HEK293 (cell line): ENCODE results near the gene GPATCH3.

Source experiments
- CTCF ChIA-PET: fragments of 350-600 bp; formaldehyde crosslinking; extraction: SDS; loops from one replicate; lab custom pipeline; 2021; ENCODE audit warnings: antibody characterized with exemption; lab: Yijun Ruan, JAX
- POLR2A ChIA-PET: fragments of 300-600 bp; formaldehyde crosslinking; extraction: SDS; loops from one replicate; lab custom pipeline; 2020; ENCODE audit warnings: antibody characterized with exemption, inconsistent platforms; lab: Yijun Ruan, JAX
- H3K27ac ChIP-seq: fragments of 200-500 bp; sonication (Bioruptor generic); 2 replicates; pipeline ENCODE4 v1.5.1; 2014; ENCODE audit warnings: low read depth, low read length, control low read depth, inconsistent platforms; ENCODE audit errors: extremely low read depth
- H3K36me3 ChIP-seq, 2 experiments: fragments of 200-500 bp in 1 of 2; sonication (Bioruptor generic) in 1 of 2; 1 replicate in 1 of 2; 2 replicates in 1 of 2; pipeline ENCODE4 v1.5.1; 2014 to 2017; ENCODE audit warnings: inconsistent platforms in 2 of 2, low read length in 2 of 2; ENCODE audit not compliant: control insufficient read depth in 2 of 2, insufficient read depth in 1 of 2
- H3K4me1 ChIP-seq: fragments of 200-500 bp; sonication (Bioruptor generic); 2 replicates; pipeline ENCODE4 v1.5.1; 2014; ENCODE audit warnings: mild to moderate bottlenecking, low read length, inconsistent platforms; ENCODE audit not compliant: control insufficient read depth, insufficient read depth
- H3K4me3 ChIP-seq: 2 replicates; pipeline ENCODE4 v1.5.1; 2011; ENCODE audit warnings: low read depth, mild to moderate bottlenecking, control low read depth, low read length, moderate library complexity
- H3K9me3 ChIP-seq: fragments of 200-500 bp; sonication (Bioruptor generic); 2 replicates; pipeline ENCODE4 v1.5.1; 2014; ENCODE audit warnings: low read depth, low read length, inconsistent platforms; ENCODE audit not compliant: control insufficient read depth, insufficient read depth
- GLIS2 ChIP-seq: fragments of 450-650 bp; formaldehyde crosslinking; IDR thresholded peaks from 2 replicates; pipeline ENCODE4 v1.5.1; 2016; ENCODE audit warnings: missing biosample characterization, missing genetic modification characterization
- KLF17 ChIP-seq: fragments of 450-650 bp; formaldehyde crosslinking; IDR thresholded peaks from 2 replicates; pipeline ENCODE4 v1.5.1; 2016; ENCODE audit warnings: missing biosample characterization, missing genetic modification characterization
- KLF7 ChIP-seq: fragments of 450-650 bp; formaldehyde crosslinking; IDR thresholded peaks from 2 replicates; pipeline ENCODE4 v1.5.1; 2016; ENCODE audit warnings: missing biosample characterization, missing genetic modification characterization, borderline replicate concordance
- SCRT1 ChIP-seq: fragments of 450-650 bp; formaldehyde crosslinking; IDR thresholded peaks from 2 replicates; pipeline ENCODE4 v1.5.1; 2016; ENCODE audit warnings: missing biosample characterization, missing genetic modification characterization, borderline replicate concordance
- SP7 ChIP-seq: fragments of 450-650 bp; formaldehyde crosslinking; IDR thresholded peaks from 2 replicates; pipeline ENCODE4 v1.5.1; 2016; ENCODE audit warnings: missing biosample characterization, missing genetic modification characterization
- ZFHX2 ChIP-seq: fragments of 450-650 bp; formaldehyde crosslinking; conservative IDR thresholded peaks from 2 replicates; pipeline ENCODE4 v1.5.1; 2016; ENCODE audit warnings: missing biosample characterization, missing genetic modification characterization
- ZNF121 ChIP-seq: fragments of 450-650 bp; formaldehyde crosslinking; IDR thresholded peaks from 2 replicates; pipeline ENCODE4 v1.5.1; 2016; ENCODE audit warnings: missing biosample characterization, missing genetic modification characterization
- ZNF133 ChIP-seq: fragments of 450-650 bp; formaldehyde crosslinking; IDR thresholded peaks from 2 replicates; pipeline ENCODE4 v1.5.1; 2016; ENCODE audit warnings: missing biosample characterization, missing genetic modification characterization
- ZNF140 ChIP-seq: fragments of 450-650 bp; formaldehyde crosslinking; IDR thresholded peaks from 2 replicates; pipeline ENCODE4 v1.5.1; 2016; ENCODE audit warnings: missing biosample characterization, missing genetic modification characterization
- ZNF280C ChIP-seq: fragments of 450-650 bp; formaldehyde crosslinking; IDR thresholded peaks from 2 replicates; pipeline ENCODE4 v1.5.1; 2016; ENCODE audit warnings: missing biosample characterization, missing genetic modification characterization
- ZNF354C ChIP-seq: fragments of 450-650 bp; formaldehyde crosslinking; IDR thresholded peaks from 2 replicates; pipeline ENCODE4 v1.5.1; 2016; ENCODE audit warnings: missing biosample characterization, missing genetic modification characterization, low read depth, borderline replicate concordance
- ZNF560 ChIP-seq: fragments of 450-650 bp; formaldehyde crosslinking; IDR thresholded peaks from 2 replicates; pipeline ENCODE4 v1.5.1; 2017; ENCODE audit warnings: missing biosample characterization, missing genetic modification characterization, borderline replicate concordance
- ZNF571 ChIP-seq: fragments of 450-650 bp; formaldehyde crosslinking; IDR thresholded peaks from 2 replicates; pipeline ENCODE4 v1.5.0; 2017; ENCODE audit warnings: missing biosample characterization, missing genetic modification characterization
- ZNF600 ChIP-seq: fragments of 450-650 bp; formaldehyde crosslinking; IDR thresholded peaks from 2 replicates; pipeline ENCODE4 v1.5.1; 2016; ENCODE audit warnings: missing biosample characterization, missing genetic modification characterization
- ZNF664 ChIP-seq: fragments of 450-650 bp; formaldehyde crosslinking; IDR thresholded peaks from 2 replicates; pipeline ENCODE4 v1.5.1; 2016; ENCODE audit warnings: missing biosample characterization, missing genetic modification characterization

Gene GPATCH3

GRCh38 chr1:26907071-26907917 is 7.0 kb upstream of the GPATCH3 start (continued):
- 0 out of 2 replicates have a peak, but pooled peaks have one; percentile 38 for TF ChIP-seq ZNF600 (tag by site-specific recombination)

- Histone ChIP-seq H3K4me1 (0 out of 2 replicates have a peak, but pooled peaks cover 4% of the 10 kb centered on the region), H3K36me3 (peaks cover 3 to 27% of the 10 kb centered on the region in 2 experiments; a peak in 2 of 3 replicates), H3K4me3 (peak overlapping the region; percentile 99), H3K27ac (peak overlapping the region; percentile 56), H3K9me3 (no peaks in the 10 kb centered on the region)
- CTCF ChIA-PET = interaction anchor here (0.6 to 1.4 kb wide), 4 partner anchors 14 to 1026 kb away, joined by 3 to 5 read pairs (median 4); no protein-coding TSS in a partner anchor
- POLR2A ChIA-PET = interaction anchor here (0.7 to 3.0 kb wide), 15 partner anchors 8 to 178 kb away, joined by 3 to 53 read pairs (median 4); partner anchors contain the start of genes GPN2, NR0B2, NUDC and ZDHHC18
- no peak for TF ChIP-seq ZNF664 (tag by site-specific recombination)
- TF ChIP-seq ZNF121 = peak; percentile 85
- TF ChIP-seq ZNF280C (tag by site-specific recombination) = no peak
- no peak for TF ChIP-seq ZNF560
Observed at GRCh38 chr1:26900815-26901511, 696 bp upstream of the GPATCH3 start.

GRCh38 chr1:26897351-26897750 is 2.9 kb downstream of the GPATCH3 start:
- Histone ChIP-seq H3K4me3 (no peak overlapping the region), H3K36me3 (peaks cover 12 to 63% of the 10 kb centered on the region in 2 experiments; a peak in 2 of 3 replicates), H3K4me1 (0 out of 2 replicates have a peak, but pooled peaks cover 4% of the 10 kb centered on the region), H3K9me3 (no peaks in the 10 kb centered on the region), H3K27ac (no peak overlapping the region)
- CTCF ChIA-PET = interaction anchor here (0.6 to 1.0 kb wide), 3 partner anchors 10 to 460 kb away, joined by 3 to 6 read pairs (median 3); no protein-coding TSS in a partner anchor
- TF ChIP-seq KLF17 (tag by site-specific recombination) = no peak
- no peak for TF ChIP-seq ZNF140 (tag by site-specific recombination)
- TF ChIP-seq ZNF571 (tag by site-specific recombination) = no peak
- TF ChIP-seq ZFHX2 (tag by site-specific recombination) = no peak
- TF ChIP-seq ZNF133 (tag by site-specific recombination) = no peak
- TF ChIP-seq GLIS2 = no peak
- no peak for TF ChIP-seq KLF7 (tag by site-specific recombination)
- TF ChIP-seq SP7 (tag by site-specific recombination) = no peak
- no peak for TF ChIP-seq ZNF354C (tag by site-specific recombination)
- TF ChIP-seq ZNF121 = no peak
- TF ChIP-seq SCRT1 (tag by site-specific recombination) = no peak
- POLR2A ChIA-PET = no interaction called here
